K562 (cell line): ENCODE measurements around the gene FOXL3. TPM values are rescaled to one million over a fixed set of nuclear protein-coding genes. Genes with fewer than 3 reads are reported as not detected.

Experiments used
- ATAC-seq: fragments of 200-7000 bp; cut with Tn5 transposase; 3 replicates; pipeline ENCODE4 v1.9.1; 2020; ENCODE audit warnings: moderate library complexity
- BruUV-seq: library from RNA; stranded (reverse); fragments of 400-500 nt; replicated peaks from 2 replicates; lab custom pipeline; 2021; lab: Mats Ljungman, UMichigan
- CTCF ChIA-PET: fragments of 300-600 bp; formaldehyde crosslinking; extraction: SDS; loops from one replicate; lab custom pipeline; 2021; ENCODE audit warnings: low intra/inter-chr PET ratio; lab: Yijun Ruan, JAX
- POLR2A ChIA-PET: fragments of 300-600, 350-650 bp; sonication (Branson Sonifier 250); formaldehyde crosslinking; extraction: SDS; loops from one replicate; lab custom pipeline; 2021; ENCODE audit warnings: antibody characterized with exemption, inconsistent platforms; lab: Yijun Ruan, JAX
- DNase-seq, 4 experiments: peaks; one replicate each; pipeline versions ENCODE4 v3.0.0 to v3.0.0-alpha.2; 2011 to 2018; ENCODE audit warnings: low spot score in 3 of 4, mixed read lengths in 3 of 4; ENCODE audit errors: extremely low read depth in 1 of 4
- FAIRE-seq: peaks from 2 replicates; lab custom pipeline; 2011; peaks lifted over from hg19 to GRCh38; lab: Jason Lieb, UNC
- H2AFZ ChIP-seq: 2 replicates; pipeline ENCODE4 v1.6.0; 2011; ENCODE audit warnings: low read depth, low read length, control low read depth, inconsistent platforms
- H3K27ac ChIP-seq: fragments of 200-600 bp; 3 replicates; pipeline ENCODE4 v1.8.0; 2011; ENCODE audit warnings: low read depth, mild to moderate bottlenecking, control low read depth, inconsistent platforms, low read length, moderate library complexity, mixed read lengths; ENCODE audit errors: extremely low read depth
- H3K27me3 ChIP-seq, 2 experiments: fragments of 300-600 bp in 1 of 2; 2 replicates in 1 of 2; 3 replicates in 1 of 2; pipeline versions ENCODE4 v1.6.0 to v1.8.0; 2011; ENCODE audit warnings: inconsistent platforms in 2 of 2, low read length in 2 of 2, mild to moderate bottlenecking in 1 of 2, mixed read lengths in 1 of 2, moderate library complexity in 1 of 2; ENCODE audit not compliant: control insufficient read depth in 2 of 2, insufficient read depth in 2 of 2
- H3K36me3 ChIP-seq: fragments of 300-600 bp; 3 replicates; pipeline ENCODE4 v1.8.0; 2011; ENCODE audit warnings: mild to moderate bottlenecking, low read length, inconsistent platforms; ENCODE audit not compliant: control insufficient read depth, insufficient read depth
- H3K4me1 ChIP-seq, 2 experiments: fragments of 200-600 bp in 1 of 2; replicated peaks in 1 of 2; 2 replicates in 1 of 2; 3 replicates in 1 of 2; pipeline versions ENCODE4 v1.5.1 to v1.8.0; 2011; ENCODE audit warnings: inconsistent platforms in 2 of 2, low read length in 2 of 2, mild to moderate bottlenecking in 1 of 2, mixed read lengths in 1 of 2, moderate library complexity in 1 of 2; ENCODE audit not compliant: control insufficient read depth in 2 of 2, insufficient read depth in 2 of 2
- H3K4me2 ChIP-seq: 2 replicates; pipeline ENCODE4 v1.6.1; 2011; ENCODE audit warnings: low read length, control low read depth, inconsistent platforms, mixed read lengths; ENCODE audit not compliant: insufficient read depth
- H3K4me3 ChIP-seq: fragments of 200-600 bp; sonication (generic), shearing (Covaris generic); 2 replicates; pipeline ENCODE4 v1.5.1; 2016; ENCODE audit warnings: control low read depth, inconsistent platforms
- H3K79me2 ChIP-seq: fragments of 200-600 bp; 3 replicates; pipeline ENCODE4 v1.8.0; 2011; ENCODE audit warnings: low read length, inconsistent platforms; ENCODE audit not compliant: control insufficient read depth, insufficient read depth
- H3K9ac ChIP-seq, 2 experiments: 2 replicates each; pipeline versions ENCODE4 v1.6.0 to v1.6.1; 2011; ENCODE audit warnings: low read depth in 2 of 2, low read length in 2 of 2, control low read depth in 1 of 2, inconsistent platforms in 1 of 2, mild to moderate bottlenecking in 1 of 2, mixed read lengths in 1 of 2; ENCODE audit not compliant: insufficient read depth in 1 of 2
- H3K9me1 ChIP-seq: one replicate; pipeline ENCODE4 v1.6.0; 2011; ENCODE audit warnings: inconsistent platforms, mild to moderate bottlenecking, low read length, moderate library complexity; ENCODE audit not compliant: control insufficient read depth, insufficient read depth
- H3K9me3 ChIP-seq: replicated peaks from 2 replicates; pipeline ENCODE4 v1.5.1; 2011; ENCODE audit warnings: low read depth, low read length, inconsistent platforms; ENCODE audit not compliant: control insufficient read depth, insufficient read depth
- H4K20me1 ChIP-seq: replicated peaks from 2 replicates; pipeline ENCODE4 v1.6.1; 2011; ENCODE audit warnings: low read length, inconsistent platforms, mixed read lengths; ENCODE audit not compliant: control insufficient read depth, insufficient read depth
- ADNP ChIP-seq: fragments of 200-800 bp; sonication (Bioruptor generic); IDR thresholded peaks from 2 replicates; pipeline ENCODE4 v1.6.1; 2016; ENCODE audit warnings: missing genetic modification characterization, missing compliant biosample characterization
- FUS ChIP-seq: fragments of 200-400 bp; formaldehyde crosslinking; optimal IDR thresholded peaks from 2 replicates; pipeline ENCODE3; 2017; ENCODE audit warnings: low read depth, low read length
- GATAD2A ChIP-seq: fragments of 450-650 bp; IDR thresholded peaks from 2 replicates; pipeline ENCODE4 v1.6.1; 2017
- NCOR1 ChIP-seq: fragments of 450-650 bp; IDR thresholded peaks from 2 replicates; pipeline ENCODE4 v1.6.1; 2016; ENCODE audit warnings: mild to moderate bottlenecking, moderate library complexity
- NFE2 ChIP-seq: IDR thresholded peaks from 2 replicates; pipeline ENCODE4 v1.6.1; 2014; ENCODE audit warnings: antibody characterized with exemption, low read depth
- SAFB2 ChIP-seq: fragments of 200-400 bp; formaldehyde crosslinking; IDR thresholded peaks from 2 replicates; pipeline ENCODE4 v1.6.1; 2018; ENCODE audit warnings: borderline replicate concordance, low read length, low read depth, moderate library complexity; ENCODE audit not compliant: severe bottlenecking
- ZNF551 ChIP-seq: fragments of 250-450 bp; sonication (Bioruptor Pico); IDR thresholded peaks from 2 replicates; pipeline ENCODE4 v1.5.0; 2021; ENCODE audit warnings: mild to moderate bottlenecking, moderate library complexity
- WGBS: fragments of 100-300 bp; shearing (Covaris generic); methylation state at CpG from one replicate; pipeline ENCODE4 v1.1.6; 2016; ENCODE audit warnings: low coverage, mixed read lengths; ENCODE audit not compliant: insufficient coverage; ENCODE audit errors: missing lambda C conversion rate; 5-methylcytosine and 5-hydroxymethylcytosine counted together
- in situ Hi-C: fragments of 300-500 bp; cut with MboI; formaldehyde crosslinking; loops from 4 replicates; pipeline ENCODE4 v1.15.0; 2018; ENCODE audit warnings: inconsistent platforms, mixed read lengths
- intact Hi-C: fragments of 100-400 bp; cut with micrococcal nuclease; formaldehyde crosslinking; loops from 2 replicates; pipeline ENCODE4 v1.14.2; 2022
- polyA plus RNA-seq, 8 experiments: library from polyadenylated mRNA; depleted of rRNA in 4 of 8; stranded (reverse) in 5 of 8; unstranded in 3 of 8; fragments of >200 nt; fragmentation: Nextera tagmentation in 2 of 8; fragmentation: Illumina TruSeq in 1 of 8; extraction: Ambion mirVana in 2 of 8; extraction: Trizol in 1 of 8; gene quantifications; 2 replicates each; pipeline versions ENCODE4 v1.2.1 to v1.2.3, GENCODE V29; 2011 to 2014; ENCODE audit warnings: inconsistent platforms in 1 of 8, missing spikeins in 1 of 8
- total RNA-seq, 7 experiments: library from RNA; depleted of rRNA in 6 of 7; stranded (reverse); fragments of >200 nt in 6 of 7; fragmentation: Illumina TruSeq in 2 of 7; extraction: Trizol in 2 of 7; gene quantifications; 2 replicates each; pipeline versions ENCODE4 v1.2.1 to v1.2.3, GENCODE V29; 2011 to 2021; ENCODE audit warnings: low replicate concordance in 1 of 7
- TF ChIP-seq, protein P1 (sequence below): fragments of 450-650 bp; IDR thresholded peaks from 2 replicates; pipeline ENCODE4 v1.6.1; 2016; ENCODE audit warnings: borderline replicate concordance

Gene FOXL3
- total and polyA plus RNA-seq, 9 of the 15 experiments (the other 6 are each of a cell fraction or from before 2014, with no cell fraction given): not detected

DNA sequence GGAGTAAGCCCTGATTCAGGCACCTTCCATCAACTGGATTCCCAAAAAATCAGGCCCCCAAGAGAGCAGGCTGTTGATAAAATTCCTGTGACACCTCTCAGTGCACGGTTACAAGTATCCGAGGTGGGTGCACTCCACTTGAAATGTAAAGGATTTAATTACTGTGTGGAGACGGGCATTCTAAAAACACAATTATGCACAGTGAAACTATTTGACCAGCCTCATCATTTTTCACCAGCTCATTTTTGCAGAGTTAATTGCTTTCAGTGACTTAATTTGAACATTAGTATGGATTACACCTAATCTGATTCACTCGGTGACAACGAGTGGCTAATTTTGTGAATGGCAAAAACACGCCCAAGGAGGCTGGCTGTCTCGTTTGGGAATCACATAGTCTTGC, 2.3 kb downstream of the FOXL3 start (continued):
- TF ChIP-seq GATAD2A: no peak
- TF ChIP-seq NCOR1: no peak

DNA sequence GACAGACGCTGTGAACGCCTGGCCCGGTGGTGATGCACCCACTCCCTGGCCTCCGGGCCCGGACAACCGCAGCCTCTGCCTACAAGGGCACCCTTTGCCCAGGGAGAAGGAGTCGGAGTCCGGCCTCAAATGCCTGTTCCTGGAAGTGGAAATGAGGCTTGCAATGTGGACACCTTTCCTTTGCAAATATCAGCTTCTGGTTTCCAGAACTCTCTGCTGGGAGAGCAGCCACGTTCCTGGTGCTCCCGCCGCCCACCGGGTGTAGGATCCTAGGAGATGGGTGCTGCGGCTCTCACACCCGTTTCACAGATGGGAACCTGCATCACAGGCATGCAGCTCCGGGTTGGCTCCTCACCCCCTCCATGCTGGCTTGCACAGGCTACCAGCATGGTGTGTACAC, 2.9 kb downstream of the FOXL3 start:
- H3K36me3 ChIP-seq: no peaks in the 10 kb centered on the region
- POLR2A ChIA-PET: interaction anchor here (0.6 kb wide), 1 partner anchor 9 kb away, joined by 4 read pairs; no protein-coding TSS in a partner anchor
- TF ChIP-seq NFE2 (no peak), FUS (no peak), SAFB2 (no peak), ZNF551 (CRISPR knock-in tag) (no peak), ADNP (tag) (no peak)
- TF ChIP-seq, protein P1, sequence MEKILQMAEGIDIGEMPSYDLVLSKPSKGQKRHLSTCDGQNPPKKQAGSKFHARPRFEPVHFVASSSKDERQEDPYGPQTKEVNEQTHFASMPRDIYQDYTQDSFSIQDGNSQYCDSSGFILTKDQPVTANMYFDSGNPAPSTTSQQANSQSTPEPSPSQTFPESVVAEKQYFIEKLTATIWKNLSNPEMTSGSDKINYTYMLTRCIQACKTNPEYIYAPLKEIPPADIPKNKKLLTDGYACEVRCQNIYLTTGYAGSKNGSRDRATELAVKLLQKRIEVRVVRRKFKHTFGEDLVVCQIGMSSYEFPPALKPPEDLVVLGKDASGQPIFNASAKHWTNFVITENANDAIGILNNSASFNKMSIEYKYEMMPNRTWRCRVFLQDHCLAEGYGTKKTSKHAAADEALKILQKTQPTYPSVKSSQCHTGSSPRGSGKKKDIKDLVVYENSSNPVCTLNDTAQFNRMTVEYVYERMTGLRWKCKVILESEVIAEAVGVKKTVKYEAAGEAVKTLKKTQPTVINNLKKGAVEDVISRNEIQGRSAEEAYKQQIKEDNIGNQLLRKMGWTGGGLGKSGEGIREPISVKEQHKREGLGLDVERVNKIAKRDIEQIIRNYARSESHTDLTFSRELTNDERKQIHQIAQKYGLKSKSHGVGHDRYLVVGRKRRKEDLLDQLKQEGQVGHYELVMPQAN: no peak
- no peaks in the 10 kb centered on the region for H3K79me2 ChIP-seq
- DNase-seq: no peak
- CTCF ChIA-PET: no interaction called here
- no peak overlapping the region for H3K4me2 ChIP-seq
- no peaks in the 10 kb centered on the region for H3K9me3 ChIP-seq
- peaks cover 0 to 14% of the 10 kb centered on the region in 2 experiments; a peak in 2 of 5 replicates for H3K4me1 ChIP-seq
- intact Hi-C loops (no loop called here), in situ Hi-C loops (no loop called here)
- H3K27ac ChIP-seq: no peak overlapping the region
- BruUV-seq: no TSS peak
- WGBS: 11% methylated on average over 12 of the region's 15 CpGs
- ATAC-seq: no peak
- H4K20me1 ChIP-seq: no peaks in the 10 kb centered on the region; the same call in none of the 2 replicates
- H3K9me1 ChIP-seq: no peaks in the 10 kb centered on the region
- no peak overlapping the region for H3K9ac ChIP-seq
- H2AFZ ChIP-seq: no peak overlapping the region
- peaks cover 39 to 91% of the 10 kb centered on the region in 2 experiments for H3K27me3 ChIP-seq
- no peak for FAIRE-seq
- no peak overlapping the region for H3K4me3 ChIP-seq
